HG03521 (cell line): ENCODE results near the gene FHOD3.

ENCODE experiments used
- ATAC-seq: cut with Tn5 transposase; IDR thresholded peaks from one replicate; pipeline ENCODE4 v1.9.1; 2021; ENCODE audit warnings: mild to moderate bottlenecking, moderate library complexity; ENCODE audit not compliant: unreplicated experiment

The FHOD3 gene

GRCh38 chr18:36403896-36404820 is 106.6 kb downstream of the FHOD3 start:
- no peak for ATAC-seq

GRCh38 chr18:36405611-36406010 is 108.1 kb downstream of the FHOD3 start:
- no peak for ATAC-seq

- ATAC-seq = no peak
Measured at GRCh38 chr18:36406805-36407204, 109.3 kb downstream of the FHOD3 start.

- no peak for ATAC-seq
Measured at GRCh38 chr18:36408606-36409005, 111.1 kb downstream of the FHOD3 start.

GRCh38 chr18:36409779-36410178 is 112.3 kb downstream of the FHOD3 start:
- no peak for ATAC-seq

GRCh38 chr18:36410346-36410745 is 112.8 kb downstream of the FHOD3 start:
- ATAC-seq = no peak

GRCh38 chr18:36411745-36412168 is 114.2 kb downstream of the FHOD3 start:
- ATAC-seq = no peak

GRCh38 chr18:36412778-36413177 is 115.3 kb downstream of the FHOD3 start:
- no peak for ATAC-seq

GRCh38 chr18:36415171-36415570 is 117.7 kb downstream of the FHOD3 start:
- ATAC-seq = no peak

- no peak for ATAC-seq
Measured at GRCh38 chr18:36415625-36416024, 118.1 kb downstream of the FHOD3 start.

- no peak for ATAC-seq
Measured at GRCh38 chr18:36419188-36419899, 121.8 kb downstream of the FHOD3 start.

- peak; percentile 71 for ATAC-seq
Measured at GRCh38 chr18:36419900-36420531, 122.5 kb downstream of the FHOD3 start.

- no peak for ATAC-seq
Measured at GRCh38 chr18:36420826-36421225, 123.3 kb downstream of the FHOD3 start.

GRCh38 chr18:36424741-36425142 is 127.2 kb downstream of the FHOD3 start:
- no peak for ATAC-seq

- no peak for ATAC-seq
Measured at GRCh38 chr18:36427369-36427768, 129.9 kb downstream of the FHOD3 start.

GRCh38 chr18:36427831-36428230 is 130.3 kb downstream of the FHOD3 start:
- ATAC-seq = no peak

GRCh38 chr18:36428431-36429029 is 131.0 kb downstream of the FHOD3 start:
- no peak for ATAC-seq

- ATAC-seq = no peak
Measured at GRCh38 chr18:36432880-36433555, 135.5 kb downstream of the FHOD3 start.

- no peak for ATAC-seq
Measured at GRCh38 chr18:36436387-36436786, 138.9 kb downstream of the FHOD3 start.

- no peak for ATAC-seq
Measured at GRCh38 chr18:36440614-36441013, 143.1 kb downstream of the FHOD3 start.
